AG09319 (cell line): ENCODE data around the gene CTDNEP1.

ENCODE experiments used
- DNase-seq: peaks from one replicate; pipeline ENCODE4 v3.0.0-alpha.2; 2010; ENCODE audit warnings: low read depth; ENCODE audit errors: extremely low read depth
- TF ChIP-seq, protein P1 (sequence below): IDR thresholded peaks from 2 replicates; pipeline ENCODE4 v1.5.1; 2011; ENCODE audit warnings: low read depth, mild to moderate bottlenecking, inconsistent platforms, low read length, moderate library complexity

CTDNEP1 gene

GRCh38 chr17:7266784-7267183, 15.2 kb upstream of the CTDNEP1 start:
- DNase-seq = no peak

DNA sequence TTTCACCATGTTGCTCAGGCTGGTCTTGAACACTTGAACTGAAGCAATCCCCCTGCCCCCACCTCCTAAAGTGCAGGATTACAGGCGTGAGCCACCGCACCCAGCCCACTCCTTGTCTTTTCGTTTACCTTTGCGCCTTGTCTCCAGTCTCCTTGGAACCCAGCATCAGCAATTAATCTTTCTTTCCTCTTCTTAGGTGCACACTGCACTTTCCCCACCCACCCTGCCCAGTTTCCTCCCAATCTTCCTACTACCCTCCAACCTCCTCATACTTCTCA, 12.2 kb upstream of the CTDNEP1 start:
- no peak for DNase-seq
- TF ChIP-seq, protein P1, sequence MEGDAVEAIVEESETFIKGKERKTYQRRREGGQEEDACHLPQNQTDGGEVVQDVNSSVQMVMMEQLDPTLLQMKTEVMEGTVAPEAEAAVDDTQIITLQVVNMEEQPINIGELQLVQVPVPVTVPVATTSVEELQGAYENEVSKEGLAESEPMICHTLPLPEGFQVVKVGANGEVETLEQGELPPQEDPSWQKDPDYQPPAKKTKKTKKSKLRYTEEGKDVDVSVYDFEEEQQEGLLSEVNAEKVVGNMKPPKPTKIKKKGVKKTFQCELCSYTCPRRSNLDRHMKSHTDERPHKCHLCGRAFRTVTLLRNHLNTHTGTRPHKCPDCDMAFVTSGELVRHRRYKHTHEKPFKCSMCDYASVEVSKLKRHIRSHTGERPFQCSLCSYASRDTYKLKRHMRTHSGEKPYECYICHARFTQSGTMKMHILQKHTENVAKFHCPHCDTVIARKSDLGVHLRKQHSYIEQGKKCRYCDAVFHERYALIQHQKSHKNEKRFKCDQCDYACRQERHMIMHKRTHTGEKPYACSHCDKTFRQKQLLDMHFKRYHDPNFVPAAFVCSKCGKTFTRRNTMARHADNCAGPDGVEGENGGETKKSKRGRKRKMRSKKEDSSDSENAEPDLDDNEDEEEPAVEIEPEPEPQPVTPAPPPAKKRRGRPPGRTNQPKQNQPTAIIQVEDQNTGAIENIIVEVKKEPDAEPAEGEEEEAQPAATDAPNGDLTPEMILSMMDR = no peak

More at GRCh38 chr17:7266784-7267183, 15.2 kb upstream of the CTDNEP1 start:
- TF ChIP-seq, protein P1 = no peak

DNA sequence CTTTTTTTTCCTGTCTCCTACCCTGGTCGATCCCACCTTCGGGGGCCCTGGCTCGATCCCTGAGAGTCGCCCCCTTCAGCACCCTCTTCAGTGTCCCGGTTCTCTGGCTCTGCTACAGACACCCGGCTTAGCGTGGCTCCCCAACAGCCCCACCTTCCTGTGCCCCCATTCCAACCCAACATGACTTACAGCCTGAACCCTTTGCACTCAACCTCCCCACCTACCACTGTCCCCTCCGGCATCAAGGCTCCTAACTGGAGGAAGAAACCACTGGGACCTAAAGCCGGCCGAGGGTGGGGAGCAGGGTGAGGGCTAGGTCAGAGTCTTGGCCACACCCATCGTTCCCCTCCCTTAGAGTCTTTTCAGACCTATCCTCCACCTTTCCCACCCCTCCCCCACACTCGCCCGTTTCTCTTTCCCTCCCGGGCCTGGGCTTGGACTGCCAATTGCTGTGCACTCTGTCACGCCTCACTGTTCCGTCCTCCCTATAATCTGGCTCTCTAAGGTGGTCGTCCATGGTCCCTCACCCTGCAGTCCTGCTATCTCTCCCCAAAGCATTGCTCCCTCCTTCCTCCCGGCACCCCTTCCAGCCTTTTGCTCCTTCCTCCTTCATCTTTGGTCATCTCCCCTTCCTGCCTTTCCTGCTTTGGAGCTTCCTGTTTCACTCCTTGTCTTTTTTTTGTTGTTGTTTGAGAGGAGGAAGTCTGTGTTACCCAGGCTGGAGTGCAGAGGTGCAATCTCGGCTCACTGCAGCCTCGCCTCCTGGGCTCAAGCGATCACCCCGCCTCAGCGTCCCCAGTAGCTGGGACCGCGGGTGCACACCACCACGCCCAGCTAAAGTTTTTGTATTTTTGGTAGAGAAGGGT, 11.6 kb upstream of the CTDNEP1 start:
- TF ChIP-seq, protein P1 = no peak
- DNase-seq = no peak

DNA sequence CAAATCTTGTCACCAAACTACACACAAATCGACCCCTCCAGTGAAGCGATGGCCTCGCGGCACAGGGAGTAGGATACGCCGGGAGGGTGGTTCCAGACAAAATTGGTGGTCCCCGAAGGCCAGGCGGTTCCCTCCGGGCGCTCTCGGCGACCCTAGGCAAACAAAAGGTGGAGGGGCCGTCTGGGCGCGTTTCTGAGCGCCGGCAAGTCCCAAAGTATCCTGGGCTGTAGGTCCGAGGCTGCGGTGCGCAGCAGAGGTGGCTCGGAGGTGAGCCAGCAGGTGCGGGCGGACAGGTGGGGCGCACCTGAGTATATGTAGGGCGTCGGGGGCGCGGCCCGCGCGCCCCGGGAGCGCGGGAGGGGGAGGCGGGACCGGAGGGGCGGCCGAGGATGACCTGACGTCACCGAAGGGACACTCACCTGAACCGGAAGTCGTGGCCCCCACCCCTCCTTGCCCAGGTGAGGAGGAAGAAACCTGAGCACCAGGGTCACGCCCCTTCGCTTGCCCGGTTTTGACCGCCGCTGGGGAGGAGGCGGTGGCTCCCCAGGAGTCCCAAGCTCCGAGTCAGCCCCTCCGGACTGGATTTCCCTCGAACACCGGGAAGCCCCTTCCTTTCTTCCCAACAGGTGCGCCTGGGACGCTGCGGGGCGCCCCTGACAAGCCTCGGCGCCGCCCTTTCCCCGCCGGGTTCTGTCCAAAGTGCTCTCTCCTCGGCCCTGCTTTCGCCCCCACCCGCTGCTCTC, 10.8 kb upstream of the CTDNEP1 start, which contains the start of gene CLDN7:
Gene CLDN7, minus strand, starts transcription at position 287 of the 743 bp plus-strand sequence. CDS start 435 bp downstream, outside the sequence.
- DNase-seq = no peak
- TF ChIP-seq, protein P1 = no peak

DNA sequence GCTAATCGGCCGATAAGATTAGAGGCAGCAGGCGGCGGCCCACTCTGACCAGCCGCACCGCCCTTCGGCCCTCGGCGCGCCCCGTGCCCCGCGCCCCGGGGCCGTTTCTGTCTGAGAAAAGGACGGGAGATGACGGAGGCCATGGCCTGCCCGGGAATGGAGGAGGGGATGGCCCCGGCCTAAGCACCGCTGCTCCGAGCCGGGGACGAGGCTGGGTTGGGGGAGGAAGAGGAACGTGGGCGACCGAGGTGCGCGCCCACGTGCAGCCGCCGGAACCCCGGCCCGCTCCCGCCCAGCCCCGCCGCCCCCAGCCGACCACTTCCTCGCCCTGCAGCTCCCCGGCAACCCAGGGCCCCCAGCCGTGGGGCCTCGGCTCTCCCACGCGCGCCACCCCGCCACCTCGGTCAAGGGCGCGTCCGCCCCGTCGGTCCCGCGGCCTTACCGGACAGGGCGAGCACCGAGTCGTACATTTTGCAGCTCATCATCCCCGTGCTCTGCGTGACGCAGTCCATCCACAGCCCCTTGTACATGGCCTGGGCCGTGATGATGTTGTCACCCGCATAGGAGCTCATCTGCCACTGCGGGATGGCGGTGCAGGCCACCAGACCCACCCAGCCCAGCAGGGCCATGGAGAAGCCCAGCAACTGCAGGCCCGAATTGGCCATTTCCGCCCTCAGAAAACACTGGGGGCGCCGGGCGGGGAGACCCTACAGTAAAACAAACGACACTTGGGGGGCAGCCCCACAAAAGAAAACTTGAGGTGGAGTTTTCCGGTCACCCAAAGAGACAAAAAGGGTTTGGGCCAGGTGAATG, 10.1 kb upstream of the CTDNEP1 start:
- TF ChIP-seq, protein P1 = no peak
- no peak for DNase-seq

GRCh38 chr17:7260651-7261378, 9.3 kb upstream of the CTDNEP1 start:
- TF ChIP-seq, protein P1 = no peak
- no peak for DNase-seq
